SK-N-SH treated with all-trans-retinoic acid at 6 μM for 48 hours (cell line): ENCODE results near the gene MTMR8.

Source experiments
- ATAC-seq: fragments of 200-7000 bp; cut with Tn5 transposase; 3 replicates; pipeline ENCODE4 v1.9.1; 2020; ENCODE audit warnings: mild to moderate bottlenecking, moderate library complexity
- ARNTL ChIP-seq: fragments of 450-650 bp; formaldehyde crosslinking; IDR thresholded peaks from 2 replicates; pipeline ENCODE4 v1.5.0; 2020; ENCODE audit warnings: low read depth, mild to moderate bottlenecking, moderate library complexity, borderline replicate concordance
- BACH2 ChIP-seq: fragments of 250-450 bp; sonication (Bioruptor Pico); IDR thresholded peaks from 2 replicates; pipeline ENCODE4 v1.9.0; 2021; ENCODE audit warnings: mild to moderate bottlenecking, borderline replicate concordance
- CREB5 ChIP-seq: fragments of 250-450 bp; sonication (Bioruptor Pico); IDR thresholded peaks from 2 replicates; pipeline ENCODE4 v1.5.1; 2020; ENCODE audit warnings: low read depth, mild to moderate bottlenecking, moderate library complexity
- CSDC2 ChIP-seq: fragments of 250-450 bp; sonication (Bioruptor Pico); IDR thresholded peaks from 2 replicates; pipeline ENCODE4 v1.5.0; 2020; ENCODE audit warnings: mild to moderate bottlenecking, moderate library complexity
- CSRNP3 ChIP-seq: fragments of 250-450 bp; sonication (Bioruptor Pico); IDR thresholded peaks from 2 replicates; pipeline ENCODE4 v1.5.1; 2021; ENCODE audit warnings: mild to moderate bottlenecking, moderate library complexity
- ESRRG ChIP-seq: fragments of 250-450 bp; sonication (Bioruptor Pico); IDR thresholded peaks from 2 replicates; pipeline ENCODE4 v1.6.1; 2021; ENCODE audit warnings: mild to moderate bottlenecking
- GLIS3 ChIP-seq: fragments of 250-450 bp; sonication (Bioruptor Pico); IDR thresholded peaks from 2 replicates; pipeline ENCODE4 v1.5.0; 2020; ENCODE audit warnings: mild to moderate bottlenecking, moderate library complexity
- OSR1 ChIP-seq: fragments of 250-450 bp; sonication (Bioruptor Pico); IDR thresholded peaks from 2 replicates; pipeline ENCODE4 v1.8.0; 2022; ENCODE audit warnings: moderate library complexity, mild to moderate bottlenecking, inconsistent platforms
- PATZ1 ChIP-seq: fragments of 250-450 bp; sonication (Bioruptor Pico); IDR thresholded peaks from 2 replicates; pipeline ENCODE4 v1.8.0; 2020; ENCODE audit warnings: mild to moderate bottlenecking, moderate library complexity, borderline replicate concordance
- RARB ChIP-seq: fragments of 250-450 bp; sonication (Bioruptor Pico); IDR thresholded peaks from 2 replicates; pipeline ENCODE4 v1.8.0; 2021; ENCODE audit warnings: mild to moderate bottlenecking, moderate library complexity
- SNAI2 ChIP-seq: fragments of 250-450 bp; sonication (Bioruptor Pico); IDR thresholded peaks from 2 replicates; pipeline ENCODE4 v1.5.0; 2020; ENCODE audit warnings: mild to moderate bottlenecking, moderate library complexity
- TCF4 ChIP-seq: fragments of 250-450 bp; sonication (Bioruptor Pico); IDR thresholded peaks from 2 replicates; pipeline ENCODE4 v1.8.0; 2021; ENCODE audit warnings: mild to moderate bottlenecking, moderate library complexity, borderline replicate concordance
- TOX ChIP-seq: fragments of 250-450 bp; sonication (Bioruptor Pico); IDR thresholded peaks from 2 replicates; pipeline ENCODE4 v1.8.0; 2021; ENCODE audit warnings: mild to moderate bottlenecking, moderate library complexity, borderline replicate concordance
- TSHZ2 ChIP-seq: fragments of 250-450 bp; sonication (Bioruptor Pico); IDR thresholded peaks from 2 replicates; pipeline ENCODE4 v1.5.0; 2020; ENCODE audit warnings: mild to moderate bottlenecking, moderate library complexity
- ZC3H10 ChIP-seq: fragments of 250-450 bp; sonication (Bioruptor Pico); IDR thresholded peaks from 2 replicates; pipeline ENCODE4 v1.5.1; 2021; ENCODE audit warnings: mild to moderate bottlenecking, moderate library complexity
- ZFP3 ChIP-seq: fragments of 250-450 bp; sonication (Bioruptor Pico); IDR thresholded peaks from 2 replicates; pipeline ENCODE4 v1.5.0; 2020; ENCODE audit warnings: mild to moderate bottlenecking, moderate library complexity
- ZFP30 ChIP-seq: fragments of 450-650 bp; formaldehyde crosslinking; IDR thresholded peaks from 2 replicates; pipeline ENCODE4 v1.5.0; 2022; ENCODE audit warnings: mild to moderate bottlenecking, moderate library complexity
- ZNF70 ChIP-seq: fragments of 450-650 bp; formaldehyde crosslinking; IDR thresholded peaks from 2 replicates; pipeline ENCODE4 v1.5.0; 2020; ENCODE audit warnings: mild to moderate bottlenecking, moderate library complexity
- ZNF8 ChIP-seq: fragments of 450-650 bp; formaldehyde crosslinking; IDR thresholded peaks from 2 replicates; pipeline ENCODE4 v1.5.0; 2020; ENCODE audit warnings: mild to moderate bottlenecking, moderate library complexity
- TF ChIP-seq, protein P1 (sequence below): fragments of 250-450 bp; sonication (Bioruptor Pico); IDR thresholded peaks from 2 replicates; pipeline ENCODE4 v1.8.0; 2021; ENCODE audit warnings: low read depth, mild to moderate bottlenecking, moderate library complexity, borderline replicate concordance

MTMR8 gene

DNA sequence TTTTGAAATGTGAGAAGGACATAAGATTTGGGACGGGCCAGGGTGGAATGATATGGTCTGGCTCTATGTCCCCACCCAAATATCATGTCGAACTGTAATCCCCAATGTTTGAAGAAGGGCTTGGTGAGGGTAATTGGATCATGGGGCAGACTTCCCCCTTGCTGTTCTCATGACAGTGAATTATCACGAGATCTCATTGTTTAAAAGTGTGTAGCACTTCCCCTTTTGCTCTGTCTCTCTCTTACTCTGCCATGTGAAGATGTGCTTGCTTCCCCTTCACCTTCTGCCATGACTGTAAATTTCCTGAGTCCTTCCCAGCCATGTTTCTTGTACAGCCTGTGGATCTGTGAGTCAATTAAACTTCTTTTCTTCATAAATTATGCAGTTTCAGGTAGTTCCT, 17.5 kb downstream of the MTMR8 start:
- ATAC-seq, result no peak
- TF ChIP-seq TOX (CRISPR knock-in tag) (no peak), ARNTL (CRISPR knock-in tag) (no peak), CSRNP3 (no peak), ZNF70 (CRISPR knock-in tag) (no peak)

GRCh38 chrX:64352081-64352480, 43.2 kb downstream of the MTMR8 start:
- TF ChIP-seq BACH2 (CRISPR knock-in tag), result no peak
- TF ChIP-seq CSDC2 (CRISPR knock-in tag), result no peak
- TF ChIP-seq ARNTL (CRISPR knock-in tag), result no peak
- no peak for TF ChIP-seq ESRRG (CRISPR knock-in tag)
- no peak for TF ChIP-seq OSR1 (CRISPR knock-in tag)
- TF ChIP-seq, protein P1, sequence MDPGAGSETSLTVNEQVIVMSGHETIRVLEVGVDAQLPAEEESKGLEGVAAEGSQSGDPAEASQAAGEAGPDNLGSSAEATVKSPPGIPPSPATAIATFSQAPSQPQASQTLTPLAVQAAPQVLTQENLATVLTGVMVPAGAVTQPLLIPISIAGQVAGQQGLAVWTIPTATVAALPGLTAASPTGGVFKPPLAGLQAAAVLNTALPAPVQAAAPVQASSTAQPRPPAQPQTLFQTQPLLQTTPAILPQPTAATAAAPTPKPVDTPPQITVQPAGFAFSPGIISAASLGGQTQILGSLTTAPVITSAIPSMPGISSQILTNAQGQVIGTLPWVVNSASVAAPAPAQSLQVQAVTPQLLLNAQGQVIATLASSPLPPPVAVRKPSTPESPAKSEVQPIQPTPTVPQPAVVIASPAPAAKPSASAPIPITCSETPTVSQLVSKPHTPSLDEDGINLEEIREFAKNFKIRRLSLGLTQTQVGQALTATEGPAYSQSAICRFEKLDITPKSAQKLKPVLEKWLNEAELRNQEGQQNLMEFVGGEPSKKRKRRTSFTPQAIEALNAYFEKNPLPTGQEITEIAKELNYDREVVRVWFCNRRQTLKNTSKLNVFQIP, result no peak
- TF ChIP-seq SNAI2 (CRISPR knock-in tag), result no peak
- no peak for TF ChIP-seq TCF4 (CRISPR knock-in tag)
- no peak for TF ChIP-seq TOX (CRISPR knock-in tag)
- no peak for TF ChIP-seq ZNF8 (CRISPR knock-in tag)
- no peak for TF ChIP-seq ZC3H10 (CRISPR knock-in tag)
- TF ChIP-seq ZNF70 (CRISPR knock-in tag), result no peak
- TF ChIP-seq TSHZ2, result no peak
- TF ChIP-seq ZFP30 (CRISPR knock-in tag), result no peak
- TF ChIP-seq RARB, result no peak
- TF ChIP-seq CSRNP3, result no peak
- TF ChIP-seq PATZ1 (CRISPR knock-in tag), result no peak
- TF ChIP-seq GLIS3 (CRISPR knock-in tag), result no peak
- TF ChIP-seq ZFP3 (CRISPR knock-in tag), result no peak
- no peak for TF ChIP-seq CREB5 (CRISPR knock-in tag)
- ATAC-seq, result no peak

GRCh38 chrX:64350521-64350920, 44.7 kb downstream of the MTMR8 start:
- TF ChIP-seq TOX (CRISPR knock-in tag) (no peak), RARB (no peak), CREB5 (CRISPR knock-in tag) (no peak), OSR1 (CRISPR knock-in tag) (no peak), SNAI2 (CRISPR knock-in tag) (no peak), ZFP30 (CRISPR knock-in tag) (no peak), ZC3H10 (CRISPR knock-in tag) (no peak), TSHZ2 (no peak), PATZ1 (CRISPR knock-in tag) (no peak), BACH2 (CRISPR knock-in tag) (no peak), ESRRG (CRISPR knock-in tag) (no peak)
- no peak for ATAC-seq
